GM12878 (cell line): Measurements from ENCODE around the gene MRPL16. TPM values are rescaled to one million over a fixed set of nuclear protein-coding genes. Genes with fewer than 3 reads are reported as not detected.

Experiments
- ATAC-seq: fragments of 200-7000 bp; cut with Tn5 transposase; 3 replicates; pipeline ENCODE4 v1.9.1; 2020; ENCODE audit warnings: mild to moderate bottlenecking, moderate library complexity
- BruUV-seq: library from RNA; stranded (reverse); fragments of 400-500 nt; replicated peaks from 2 replicates; lab custom pipeline; 2021; lab: Mats Ljungman, UMichigan
- CTCF ChIA-PET: fragments of 300-600 bp; sonication (Branson Sonifier 250); formaldehyde crosslinking; extraction: SDS; loops from one replicate; lab custom pipeline; 2021; ENCODE audit warnings: inconsistent platforms; lab: Yijun Ruan, JAX
- POLR2A ChIA-PET: fragments of 350-600 bp; formaldehyde crosslinking; extraction: SDS; loops from one replicate; lab custom pipeline; 2021; ENCODE audit warnings: inconsistent platforms; lab: Charles Lee
- RAD21 ChIA-PET: fragments of 300-600 bp; sonication (Branson Sonifier 250); formaldehyde crosslinking; loops from one replicate; lab custom pipeline; 2023; ENCODE audit warnings: antibody characterized with exemption; ENCODE audit not compliant: unreplicated experiment; lab: Charles Lee
- SMC1A ChIA-PET: fragments of 300-600 bp; sonication (Branson Sonifier 250); formaldehyde crosslinking; loops from one replicate; lab custom pipeline; 2023; ENCODE audit not compliant: unreplicated experiment, uncharacterized antibody; lab: Charles Lee
- DNase-seq: peaks from one replicate; pipeline ENCODE4 v3.0.0-alpha.2; 2011; ENCODE audit warnings: low read depth, low spot score
- FAIRE-seq: peaks from 3 replicates; lab custom pipeline; 2011; peaks lifted over from hg19 to GRCh38; lab: Jason Lieb, UNC
- H2AFZ ChIP-seq: 2 replicates; pipeline ENCODE4 v1.6.0; 2011; ENCODE audit warnings: low read depth, low read length, control low read depth; ENCODE audit not compliant: control insufficient read depth
- H3K27ac ChIP-seq: 2 replicates; pipeline ENCODE4 v1.5.1; 2011; ENCODE audit warnings: control low read depth; ENCODE audit not compliant: control insufficient read depth, insufficient read depth
- H3K27me3 ChIP-seq, 2 experiments: replicated peaks in 1 of 2; 2 replicates each; pipeline versions ENCODE4 v1.6.0 to v1.6.1; 2011; ENCODE audit warnings: low read length in 1 of 2; ENCODE audit not compliant: control insufficient read depth in 2 of 2, insufficient read depth in 2 of 2
- H3K36me3 ChIP-seq, 2 experiments: 2 replicates each; pipeline ENCODE4 v1.5.1; 2011; ENCODE audit warnings: low read length in 1 of 2; ENCODE audit not compliant: control insufficient read depth in 2 of 2, insufficient read depth in 2 of 2
- H3K4me1 ChIP-seq: 2 replicates; pipeline ENCODE4 v1.6.1; 2011; ENCODE audit warnings: mild to moderate bottlenecking, low read length, moderate library complexity, mixed read lengths; ENCODE audit not compliant: control insufficient read depth, insufficient read depth
- H3K4me2 ChIP-seq: 2 replicates; pipeline ENCODE4 v1.6.0; 2011; ENCODE audit warnings: control low read depth; ENCODE audit not compliant: control insufficient read depth, insufficient read depth
- H3K4me3 ChIP-seq: fragments of 200-600 bp; sonication (generic); 2 replicates; pipeline ENCODE4 v1.5.1; 2016
- H3K79me2 ChIP-seq: 2 replicates; pipeline ENCODE4 v1.6.0; 2011; ENCODE audit warnings: low read length; ENCODE audit not compliant: control insufficient read depth, insufficient read depth
- H3K9ac ChIP-seq: 2 replicates; pipeline ENCODE4 v1.8.0; 2011; ENCODE audit warnings: low read length, control low read depth, mixed read lengths; ENCODE audit not compliant: control insufficient read depth, insufficient read depth
- H3K9me3 ChIP-seq: replicated peaks from 3 replicates; pipeline ENCODE4 v1.5.1; 2011; ENCODE audit warnings: mild to moderate bottlenecking, low read length; ENCODE audit not compliant: control insufficient read depth, insufficient read depth
- H4K20me1 ChIP-seq: 2 replicates; pipeline ENCODE4 v1.6.0; 2011; ENCODE audit not compliant: control insufficient read depth, insufficient read depth
- LARP7 ChIP-seq: fragments of 450-650 bp; IDR thresholded peaks from 2 replicates; pipeline ENCODE4 v1.6.1; 2017; ENCODE audit warnings: mild to moderate bottlenecking
- PBX3 ChIP-seq: IDR thresholded peaks from 2 replicates; pipeline ENCODE4 v1.6.1; 2011; ENCODE audit warnings: mild to moderate bottlenecking, low read depth, low read length, moderate library complexity; ENCODE audit not compliant: insufficient replicate concordance
- RAD51 ChIP-seq: fragments of 450-650 bp; IDR thresholded peaks from 2 replicates; pipeline ENCODE4 v1.6.1; 2016; ENCODE audit warnings: moderate library complexity, mild to moderate bottlenecking, inconsistent platforms
- SIN3A ChIP-seq: IDR thresholded peaks from 2 replicates; pipeline ENCODE4 v1.6.1; 2012; ENCODE audit warnings: low read depth, low read length, improper control_type of control experiment
- TAF1 ChIP-seq: IDR thresholded peaks from 2 replicates; pipeline ENCODE4 v1.6.1; 2011; ENCODE audit warnings: mild to moderate bottlenecking, low read depth, low read length, borderline replicate concordance
- WRNIP1 ChIP-seq: IDR thresholded peaks from 2 replicates; pipeline ENCODE4 v1.6.1; 2011; ENCODE audit warnings: low read depth, low read length, improper control_type of control experiment, borderline replicate concordance
- WGBS: methylation state at CpG from one replicate; pipeline ENCODE4 v1.1.6; 2016; ENCODE audit warnings: low lambda C conversion rate; ENCODE audit not compliant: insufficient replicate concordance, insufficient coverage; ENCODE audit errors: missing lambda C conversion rate; 5-methylcytosine and 5-hydroxymethylcytosine counted together
- in situ Hi-C: fragments of 300-500 bp; cut with MboI; formaldehyde crosslinking; loops from 9 replicates; pipeline ENCODE4 v1.14.3; 2018; ENCODE audit warnings: mixed read lengths
- intact Hi-C: fragments of 100-400 bp; cut with micrococcal nuclease; formaldehyde crosslinking; loops from one replicate; pipeline ENCODE4 v1.14.2; 2022; ENCODE audit not compliant: unreplicated experiment
- polyA plus RNA-seq, 11 experiments: library from polyadenylated mRNA; depleted of rRNA in 4 of 11; unstranded in 6 of 11; stranded (reverse) in 5 of 11; fragments of >200 nt; fragmentation: Nextera tagmentation in 4 of 11; fragmentation: Illumina TruSeq in 1 of 11; extraction: Ambion mirVana in 4 of 11; extraction: Trizol in 1 of 11; gene quantifications; 1 replicate in 1 of 11; 2 replicates in 10 of 11; pipeline versions ENCODE4 v1.2.1 to v1.2.3, GENCODE V29; 2011 to 2016; ENCODE audit warnings: inconsistent platforms in 2 of 11, missing spikeins in 2 of 11, low read depth in 1 of 11
- total RNA-seq, 4 experiments: library from RNA; depleted of rRNA in 3 of 4; stranded (reverse); fragments of >200 nt in 3 of 4; fragmentation: Illumina TruSeq in 1 of 4; extraction: Trizol in 1 of 4; gene quantifications; 2 replicates each; pipeline versions ENCODE4 v1.2.1 to v1.2.3, GENCODE V29; 2013 to 2021
- TF ChIP-seq, protein P1 (sequence below): IDR thresholded peaks from 2 replicates; pipeline ENCODE4 v1.6.1; 2012; ENCODE audit warnings: improper control_type of control experiment, low read depth, low read length; ENCODE audit not compliant: insufficient replicate concordance
- TF ChIP-seq, protein P2 (sequence below): IDR thresholded peaks from 2 replicates; pipeline ENCODE4 v1.6.1; 2012; ENCODE audit warnings: low read depth, low read length, improper control_type of control experiment

Gene MRPL16
- total and polyA plus RNA-seq, 10 of the 15 experiments (the other 5 are each of a cell fraction or from before 2014, with no cell fraction given): 38.2 to 167 (median 106) TPM

- TF ChIP-seq, protein P1, sequence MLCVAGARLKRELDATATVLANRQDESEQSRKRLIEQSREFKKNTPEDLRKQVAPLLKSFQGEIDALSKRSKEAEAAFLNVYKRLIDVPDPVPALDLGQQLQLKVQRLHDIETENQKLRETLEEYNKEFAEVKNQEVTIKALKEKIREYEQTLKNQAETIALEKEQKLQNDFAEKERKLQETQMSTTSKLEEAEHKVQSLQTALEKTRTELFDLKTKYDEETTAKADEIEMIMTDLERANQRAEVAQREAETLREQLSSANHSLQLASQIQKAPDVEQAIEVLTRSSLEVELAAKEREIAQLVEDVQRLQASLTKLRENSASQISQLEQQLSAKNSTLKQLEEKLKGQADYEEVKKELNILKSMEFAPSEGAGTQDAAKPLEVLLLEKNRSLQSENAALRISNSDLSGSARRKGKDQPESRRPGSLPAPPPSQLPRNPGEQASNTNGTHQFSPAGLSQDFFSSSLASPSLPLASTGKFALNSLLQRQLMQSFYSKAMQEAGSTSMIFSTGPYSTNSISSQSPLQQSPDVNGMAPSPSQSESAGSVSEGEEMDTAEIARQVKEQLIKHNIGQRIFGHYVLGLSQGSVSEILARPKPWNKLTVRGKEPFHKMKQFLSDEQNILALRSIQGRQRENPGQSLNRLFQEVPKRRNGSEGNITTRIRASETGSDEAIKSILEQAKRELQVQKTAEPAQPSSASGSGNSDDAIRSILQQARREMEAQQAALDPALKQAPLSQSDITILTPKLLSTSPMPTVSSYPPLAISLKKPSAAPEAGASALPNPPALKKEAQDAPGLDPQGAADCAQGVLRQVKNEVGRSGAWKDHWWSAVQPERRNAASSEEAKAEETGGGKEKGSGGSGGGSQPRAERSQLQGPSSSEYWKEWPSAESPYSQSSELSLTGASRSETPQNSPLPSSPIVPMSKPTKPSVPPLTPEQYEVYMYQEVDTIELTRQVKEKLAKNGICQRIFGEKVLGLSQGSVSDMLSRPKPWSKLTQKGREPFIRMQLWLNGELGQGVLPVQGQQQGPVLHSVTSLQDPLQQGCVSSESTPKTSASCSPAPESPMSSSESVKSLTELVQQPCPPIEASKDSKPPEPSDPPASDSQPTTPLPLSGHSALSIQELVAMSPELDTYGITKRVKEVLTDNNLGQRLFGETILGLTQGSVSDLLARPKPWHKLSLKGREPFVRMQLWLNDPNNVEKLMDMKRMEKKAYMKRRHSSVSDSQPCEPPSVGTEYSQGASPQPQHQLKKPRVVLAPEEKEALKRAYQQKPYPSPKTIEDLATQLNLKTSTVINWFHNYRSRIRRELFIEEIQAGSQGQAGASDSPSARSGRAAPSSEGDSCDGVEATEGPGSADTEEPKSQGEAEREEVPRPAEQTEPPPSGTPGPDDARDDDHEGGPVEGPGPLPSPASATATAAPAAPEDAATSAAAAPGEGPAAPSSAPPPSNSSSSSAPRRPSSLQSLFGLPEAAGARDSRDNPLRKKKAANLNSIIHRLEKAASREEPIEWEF: no peak
- TF ChIP-seq SIN3A (no peak), WRNIP1 (no peak), PBX3 (no peak)
Measured at GRCh38 chr11:59759900-59760299, 50.7 kb downstream of the MRPL16 start (continued).

GRCh38 chr11:59758401-59759037 is 52.1 kb downstream of the MRPL16 start:
- intact Hi-C loops: no loop called here
- Histone ChIP-seq H4K20me1 (no peaks in the 10 kb centered on the region; the same call in 1 of the 2 replicates), H3K4me2 (no peak overlapping the region), H3K9me3 (no peaks in the 10 kb centered on the region), H3K9ac (no peak overlapping the region), H3K4me1 (peaks cover 4% of the 10 kb centered on the region), H3K27ac (no peak overlapping the region), H3K27me3 (peaks cover 0 to 6% of the 10 kb centered on the region in 2 experiments; a peak in 1 of 4 replicates), H3K79me2 (no peaks in the 10 kb centered on the region), H2AFZ (no peak overlapping the region), H3K4me3 (no peak overlapping the region)
- 22% methylated on average over 4 of the region's 4 CpGs for WGBS
- in situ Hi-C loops: loop anchor here (5.0 to 10.0 kb wide), 2 partner anchors 44 to 496 kb away; no protein-coding TSS in a partner anchor
- ATAC-seq (no peak), DNase-seq (no peak), FAIRE-seq (no peak)
- CTCF ChIA-PET: interaction anchor here (2.7 to 6.9 kb wide), 2 partner anchors 13 to 43 kb away, joined by 9 to 88 read pairs; no protein-coding TSS in a partner anchor
- POLR2A ChIA-PET: no interaction called here
- no TSS peak for BruUV-seq
- SMC1A ChIA-PET: no interaction called here
- TF ChIP-seq TAF1 (no peak), LARP7 (no peak), RAD51 (no peak)
- TF ChIP-seq, protein P2, sequence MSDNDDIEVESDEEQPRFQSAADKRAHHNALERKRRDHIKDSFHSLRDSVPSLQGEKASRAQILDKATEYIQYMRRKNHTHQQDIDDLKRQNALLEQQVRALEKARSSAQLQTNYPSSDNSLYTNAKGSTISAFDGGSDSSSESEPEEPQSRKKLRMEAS: no peak
- TF ChIP-seq, all 136 proteins: peak for 0
- RAD21 ChIA-PET: no interaction called here
- H3K36me3 ChIP-seq: no peaks in the 10 kb centered on the region
